NCI-H446 treated with DMSO at 0.1 percent for 48 hours (cell line): Measurements from ENCODE around the gene BTBD9.

Experiments
- DNase-seq: peaks from one replicate; lab custom pipeline; 2025; lab: John Stamatoyannopoulos, UW

Gene BTBD9

DNA sequence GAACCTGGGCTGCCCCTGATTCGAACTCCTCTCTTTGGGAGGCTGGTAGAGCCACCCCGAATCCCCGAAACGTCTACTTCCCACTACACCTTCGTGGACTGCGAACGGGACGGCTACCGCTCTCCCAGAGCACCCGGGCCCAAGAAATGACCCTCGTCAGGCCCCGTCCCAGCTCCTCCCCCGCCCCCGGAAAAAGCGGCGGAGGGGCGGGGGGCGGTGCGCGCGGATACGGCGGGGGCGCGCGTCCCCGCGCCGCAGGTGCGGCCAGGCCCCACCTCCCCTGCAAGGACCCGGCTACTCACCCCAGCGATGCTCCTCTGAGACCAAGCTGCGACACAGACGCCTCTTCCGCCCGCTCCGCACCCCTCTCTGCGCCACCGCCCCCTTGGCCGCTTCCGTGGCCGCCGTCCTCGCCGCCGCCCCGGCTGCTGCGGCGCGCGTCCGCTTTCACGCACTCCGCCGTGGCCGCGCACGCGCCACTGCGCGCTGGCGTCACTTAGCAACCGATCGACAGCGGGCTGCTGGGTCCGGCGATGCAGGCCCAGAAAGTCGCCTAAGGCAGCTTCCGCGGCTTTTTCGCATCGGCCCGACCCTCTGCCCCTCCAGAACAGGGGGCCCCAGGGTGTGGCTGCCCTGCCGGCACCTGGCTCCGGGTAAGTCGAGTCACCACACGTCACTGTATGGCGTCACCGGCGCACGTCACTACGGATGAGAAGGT, at the start of gene BTBD9:
Gene BTBD9, minus strand, starts transcription at position 432 of the 718 bp plus-strand sequence.
- DNase-seq = peak; percentile 32

DNA sequence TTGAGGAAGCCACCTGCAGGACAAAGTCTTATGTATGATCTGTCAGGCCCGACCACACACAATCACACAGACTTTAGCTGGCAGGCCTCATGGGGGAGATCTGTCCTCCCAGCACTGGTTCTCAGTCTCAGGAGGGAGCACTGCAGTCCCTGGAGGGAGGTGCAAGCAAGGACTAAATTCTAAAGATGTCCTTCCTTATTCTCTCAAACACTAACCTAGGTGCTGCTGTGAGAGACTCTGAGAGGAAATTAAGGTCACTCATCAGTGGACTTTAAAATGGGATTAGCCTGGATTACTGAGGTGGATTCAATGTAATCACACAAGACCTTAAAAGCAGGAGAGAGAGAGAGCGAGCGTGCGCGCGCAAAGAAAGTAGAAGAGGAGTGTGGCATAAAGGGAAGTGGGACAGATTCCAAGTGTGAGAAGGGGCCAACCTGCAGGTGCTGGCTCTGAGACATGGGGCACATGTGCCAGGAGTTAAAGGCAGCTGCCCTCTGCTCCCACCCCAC, 48.9 kb upstream of the BTBD9 start:
- no peak for DNase-seq

DNA sequence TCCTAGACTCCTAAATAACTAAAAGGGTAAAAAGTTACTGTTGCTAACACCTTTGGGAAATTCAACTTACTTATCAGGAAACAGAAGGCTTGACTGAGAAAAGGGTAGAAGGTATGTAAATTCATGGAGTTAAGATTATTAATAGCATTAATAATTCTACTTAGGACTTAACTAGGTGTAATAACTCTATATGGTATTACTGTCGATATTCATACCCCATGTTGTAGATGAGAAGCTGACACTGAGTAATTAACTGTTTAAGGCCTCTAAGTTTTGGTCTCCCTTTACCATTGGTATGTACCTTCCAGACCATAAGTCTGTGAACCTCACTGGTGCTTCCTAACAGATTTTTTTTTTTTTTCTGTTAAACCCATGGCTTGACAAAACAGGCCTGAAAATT, 47.8 kb upstream of the BTBD9 start:
- no peak for DNase-seq

DNA sequence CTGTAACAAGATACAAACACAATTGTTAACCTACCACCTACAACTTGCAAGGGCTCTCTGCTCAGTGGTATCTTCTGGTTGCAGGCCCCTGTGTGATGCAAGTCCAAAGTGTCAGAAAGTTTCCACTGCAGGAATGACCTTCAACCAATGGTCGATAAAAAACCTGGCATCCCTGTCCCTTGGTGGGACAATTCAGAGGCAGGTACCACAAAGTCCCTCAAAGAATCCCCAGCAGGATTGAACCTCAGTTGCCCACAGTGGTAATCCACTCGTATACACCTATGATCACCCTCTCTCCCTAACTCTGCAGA, 47.3 kb upstream of the BTBD9 start:
- DNase-seq = no peak

DNA sequence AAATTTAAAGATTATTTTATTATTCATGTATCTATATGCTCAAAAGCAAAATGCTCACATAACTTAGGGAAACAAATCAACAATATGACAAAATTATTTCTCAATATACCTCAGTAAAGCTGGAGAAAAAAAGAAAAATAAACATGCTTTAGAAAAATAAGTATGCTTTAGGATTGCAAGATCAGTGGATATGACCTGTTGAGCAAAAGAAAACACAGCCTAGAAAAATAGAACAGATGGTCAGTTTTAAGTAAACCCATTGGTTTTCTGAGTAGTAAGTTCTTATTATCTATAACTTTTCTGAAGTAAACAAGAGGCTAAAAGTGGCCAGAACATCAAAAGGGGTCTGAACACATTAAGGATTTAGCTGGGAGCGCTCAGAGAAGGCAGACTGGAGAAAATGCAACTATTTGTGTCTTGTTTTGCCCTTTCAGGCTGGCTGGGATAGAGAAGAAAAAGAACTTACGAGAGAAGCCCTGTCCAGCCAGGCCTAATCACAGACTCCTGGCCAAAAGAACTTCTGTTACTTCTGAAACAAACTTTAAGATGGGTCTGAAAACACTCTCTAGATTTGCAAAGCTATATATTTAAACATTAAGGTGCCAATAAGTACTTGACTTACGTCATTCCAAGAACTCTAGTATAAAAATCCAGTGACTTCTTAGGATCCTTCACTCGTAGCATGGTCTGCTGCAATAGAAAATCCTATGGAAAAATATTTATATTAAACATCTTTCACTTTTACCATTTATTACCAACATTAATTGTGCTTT, 46.7 kb upstream of the BTBD9 start:
- no peak for DNase-seq

DNA sequence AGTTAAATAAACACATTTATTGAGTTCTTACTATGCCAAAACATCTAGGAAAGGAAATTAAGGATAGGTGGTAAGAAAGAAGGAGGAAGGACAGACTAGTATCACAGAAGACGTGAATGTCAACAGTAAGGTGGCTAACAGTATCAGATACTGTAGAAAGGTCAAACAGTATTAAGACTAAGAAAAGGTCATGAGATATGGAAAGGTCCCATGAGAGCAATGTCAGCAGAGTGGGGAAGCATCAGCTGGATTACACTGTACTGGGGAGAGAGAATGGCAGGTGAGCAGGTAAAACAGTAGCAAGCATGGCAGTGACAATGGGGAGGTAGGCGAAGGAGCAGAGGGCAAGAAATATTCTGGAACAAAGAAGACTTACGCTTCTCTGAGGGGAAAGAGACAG, 45.2 kb upstream of the BTBD9 start:
- DNase-seq = no peak

DNA sequence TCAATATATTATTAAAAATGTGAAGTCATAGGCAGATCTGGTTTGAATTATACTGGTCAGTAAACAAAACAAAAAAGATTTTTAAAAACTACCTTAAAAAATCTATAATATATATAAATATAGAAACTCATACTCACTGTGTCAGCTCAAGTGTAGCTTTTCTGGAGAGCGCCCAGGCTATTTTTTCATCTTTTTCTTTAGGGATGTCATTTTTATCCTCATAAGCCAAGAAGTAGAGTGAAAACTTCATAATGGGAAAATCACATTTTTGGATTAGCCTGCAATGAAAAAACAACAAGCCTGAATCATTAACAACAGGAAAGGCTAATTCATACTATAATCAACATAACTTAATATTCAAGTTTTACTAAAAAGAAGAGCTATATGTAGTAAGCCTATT, 44.5 kb upstream of the BTBD9 start:
- no peak for DNase-seq

DNA sequence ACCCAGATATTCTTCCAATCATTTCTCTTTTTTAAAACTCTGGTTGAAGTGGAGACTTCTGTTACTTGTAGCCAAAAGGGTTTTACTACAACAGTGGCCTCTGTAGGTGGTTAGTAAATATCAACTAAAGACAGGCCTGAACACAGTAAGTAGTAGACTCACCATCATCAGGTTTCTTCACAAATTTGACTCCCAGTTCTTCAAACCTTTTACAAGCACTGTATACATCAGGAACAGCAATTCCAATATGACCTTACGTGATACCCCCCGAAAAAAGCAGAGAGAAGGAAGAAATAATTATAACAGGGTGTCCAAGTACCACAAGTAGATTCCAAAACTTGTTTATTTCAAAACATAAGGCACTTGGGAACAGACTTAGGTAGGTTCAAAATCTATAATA, 42.1 kb upstream of the BTBD9 start:
- no peak for DNase-seq

DNA sequence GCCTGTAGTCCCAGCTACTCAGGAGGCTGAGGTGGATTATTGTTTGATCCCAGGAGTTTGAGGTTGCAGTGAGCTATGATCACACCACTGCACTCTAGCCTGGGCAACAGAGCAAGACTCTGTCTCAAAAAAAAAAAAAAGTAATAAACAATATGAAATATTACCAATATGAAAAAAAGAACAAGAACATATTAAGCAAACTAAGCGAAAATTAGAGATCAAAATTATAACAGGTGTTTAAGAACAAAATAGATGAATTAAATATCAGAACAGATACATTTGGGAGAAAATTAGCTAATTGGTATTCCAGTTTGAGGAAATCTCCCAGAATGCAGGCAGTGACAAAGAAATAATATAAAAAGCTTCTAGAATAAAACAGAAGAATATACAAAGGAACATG, 39.9 kb upstream of the BTBD9 start:
- DNase-seq = no peak

DNA sequence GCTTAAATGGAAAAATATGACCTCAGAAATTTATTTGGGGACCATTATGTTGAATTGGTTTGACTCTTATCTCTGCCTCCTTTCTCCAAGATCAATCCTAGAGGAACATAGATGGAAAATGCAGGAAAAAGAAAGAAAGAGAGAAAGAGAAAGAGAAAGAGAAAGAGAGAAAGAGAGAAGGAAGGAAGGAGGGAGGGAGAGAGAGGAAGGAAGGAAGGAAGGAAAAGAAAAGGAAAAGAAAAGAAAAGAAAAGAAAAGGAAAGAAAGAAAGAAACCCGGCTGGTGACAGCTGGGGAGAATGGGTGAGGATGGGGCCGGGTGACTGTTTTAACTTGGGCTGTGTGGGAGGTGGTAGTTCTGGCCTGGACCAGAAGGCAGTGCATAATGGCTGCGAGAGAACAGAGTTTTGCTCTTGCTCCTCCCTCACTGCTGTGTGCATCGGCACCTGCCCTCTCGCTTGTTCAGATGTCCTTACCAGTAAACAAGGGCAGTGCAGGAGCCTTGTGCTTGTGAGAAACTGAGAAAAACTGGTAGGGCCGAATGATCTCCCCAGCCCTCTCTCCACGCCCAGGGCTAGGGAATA, 38.5 kb upstream of the BTBD9 start:
- DNase-seq = no peak

DNA sequence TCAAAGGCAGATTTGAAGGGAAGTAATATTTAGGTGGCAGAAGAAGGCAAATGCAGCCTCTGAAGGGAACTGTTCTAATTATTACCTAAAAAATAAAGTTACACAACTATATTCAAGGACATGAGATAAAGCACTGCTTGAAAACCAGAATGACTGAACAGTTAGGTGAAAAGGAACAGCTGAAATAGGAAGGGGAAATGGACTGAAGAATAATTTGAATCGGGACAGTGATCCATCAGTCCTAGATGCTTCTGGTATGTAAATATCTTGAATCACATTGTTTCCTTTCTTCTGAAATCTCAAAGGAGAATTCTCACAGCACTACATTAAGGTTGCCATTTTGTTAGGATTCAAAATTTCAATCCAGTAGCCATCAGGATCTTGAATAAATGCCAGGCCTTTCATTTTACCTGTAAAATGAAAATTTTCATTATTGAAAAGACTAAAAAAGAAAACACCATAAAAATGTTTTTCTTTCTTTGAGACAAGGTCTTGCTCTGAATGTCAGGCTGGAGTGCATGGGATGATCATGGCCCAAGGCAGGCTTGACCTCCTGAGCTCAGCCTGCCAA, 37.3 kb upstream of the BTBD9 start:
- no peak for DNase-seq

DNA sequence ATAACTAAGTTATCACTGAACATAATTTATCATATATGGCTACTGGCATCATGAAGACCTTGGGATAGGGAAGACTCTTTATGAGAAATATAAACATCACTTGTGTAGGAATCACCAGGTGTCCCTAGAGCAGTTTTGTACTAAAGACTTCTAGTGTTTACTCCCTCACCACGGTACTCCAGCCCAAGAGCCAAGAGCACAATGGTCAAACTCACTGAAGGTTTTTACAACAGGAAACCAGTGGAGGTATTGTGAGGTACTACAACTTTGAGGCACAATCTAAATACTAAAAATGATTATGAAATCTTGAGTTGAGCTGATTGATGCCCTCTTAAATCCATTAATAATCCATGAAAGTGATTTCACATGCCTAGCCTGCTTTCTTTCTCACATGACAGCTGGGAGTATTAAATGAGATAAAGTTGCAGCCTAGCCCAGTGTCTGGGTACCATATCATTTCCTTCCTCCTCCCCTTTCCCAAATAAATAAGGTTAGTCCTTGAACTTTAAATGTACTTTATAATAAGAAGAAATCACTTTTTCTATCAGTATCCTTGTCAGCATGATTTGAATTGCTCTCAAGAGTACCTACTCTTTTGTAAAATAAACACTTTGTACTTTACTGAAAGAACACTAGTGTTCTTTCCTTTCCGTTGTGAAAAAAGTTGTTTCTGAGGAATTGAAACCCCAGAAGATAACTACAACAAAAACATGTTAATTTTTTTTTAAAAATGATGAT, 36.7 kb upstream of the BTBD9 start:
- no peak for DNase-seq

DNA sequence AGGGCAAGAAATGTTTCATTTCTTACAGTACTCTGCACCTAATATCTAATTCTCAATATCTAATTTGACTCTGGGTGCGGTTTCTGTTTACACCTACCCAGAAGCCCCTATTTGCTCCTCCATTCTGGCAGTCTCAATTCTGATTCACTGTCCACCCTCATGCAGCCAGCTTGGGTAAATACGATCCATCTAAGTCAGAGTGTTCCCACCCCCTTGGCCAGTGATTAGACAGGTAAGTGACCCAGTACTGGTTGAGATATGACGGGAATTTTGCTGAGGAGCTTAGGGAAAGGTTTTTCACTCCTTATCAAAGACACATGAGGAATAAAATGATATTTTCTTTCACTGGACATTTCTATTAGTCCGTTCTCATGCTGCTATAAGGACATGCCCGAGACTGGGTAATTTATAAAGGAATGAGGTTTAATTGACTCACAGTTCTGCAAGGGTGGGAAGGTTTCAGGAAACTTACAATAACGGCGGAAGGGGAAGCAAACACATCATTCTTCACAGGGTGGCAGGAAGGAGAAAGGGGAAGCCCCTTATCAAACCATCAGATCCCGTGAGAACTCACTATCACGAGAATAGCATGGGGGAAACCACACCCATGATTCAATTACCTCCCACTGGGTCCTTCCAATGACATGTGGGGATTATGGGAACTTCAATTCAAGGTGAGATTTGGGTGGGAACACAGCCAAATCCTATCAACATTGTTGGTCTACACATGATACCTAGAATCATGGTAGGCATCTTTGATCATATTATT, 33.9 kb upstream of the BTBD9 start:
- no peak for DNase-seq

DNA sequence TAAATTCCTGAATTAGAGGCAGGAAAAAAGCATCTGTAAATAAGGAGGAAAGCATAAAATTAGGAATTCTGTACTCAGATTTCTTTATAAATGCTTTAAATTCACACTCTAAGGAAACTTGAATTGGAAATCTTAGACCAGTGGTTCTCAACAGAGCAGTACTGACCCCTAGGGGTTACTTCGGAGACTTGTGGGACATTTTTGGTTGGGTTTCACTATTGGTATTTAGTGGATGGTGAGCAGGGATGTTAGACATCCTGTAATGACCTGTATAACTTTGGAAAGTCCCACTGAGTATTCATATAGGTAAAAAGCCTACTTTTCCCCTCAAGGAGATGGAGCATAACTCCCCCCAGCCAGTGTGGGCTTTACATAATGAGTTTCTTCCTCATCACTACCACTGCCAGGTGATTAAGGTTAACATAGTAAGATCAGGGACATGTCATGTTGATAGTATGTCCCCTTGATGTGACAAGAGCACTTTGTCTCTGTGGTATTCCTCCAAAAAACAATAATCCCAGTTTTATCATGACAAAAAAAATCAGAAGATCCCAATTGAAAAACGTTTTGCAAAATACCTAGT, 32.2 kb upstream of the BTBD9 start:
- DNase-seq = peak; percentile 13

DNA sequence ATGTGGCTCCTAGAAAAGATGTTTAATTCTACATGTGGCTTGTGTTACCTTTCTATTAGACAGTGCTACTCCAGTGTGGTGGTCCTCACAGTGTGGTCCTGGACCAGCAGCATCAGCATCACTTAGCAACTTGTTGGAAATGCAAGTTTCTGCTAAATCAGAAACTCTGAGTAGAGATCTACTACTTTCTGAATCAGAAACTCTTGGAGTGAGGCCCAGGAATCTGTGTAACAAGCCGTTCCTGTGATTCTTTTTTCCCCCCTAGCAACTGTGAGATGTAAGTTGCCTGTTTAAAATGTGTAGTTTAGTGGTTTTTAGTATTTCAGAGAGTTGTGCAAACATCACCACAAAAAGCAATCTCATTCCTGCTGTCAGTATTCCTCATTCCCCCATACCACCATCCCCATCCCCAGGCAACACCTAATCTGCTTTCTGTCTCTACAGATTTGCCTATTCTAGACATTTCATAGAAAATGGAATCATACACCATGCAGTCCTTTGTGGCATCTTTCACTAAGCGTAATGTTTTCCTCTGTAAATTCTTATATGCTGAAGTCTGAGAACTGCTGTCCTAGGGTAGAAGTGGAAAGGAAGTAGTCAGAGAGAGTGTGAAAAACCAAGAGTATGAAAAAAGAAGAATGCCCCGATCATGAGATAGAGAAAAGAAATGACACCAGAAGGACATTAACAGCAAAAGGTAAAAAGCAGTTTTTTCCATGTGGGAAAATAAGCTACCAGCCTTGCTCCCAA, 18.9 kb upstream of the BTBD9 start:
- no peak for DNase-seq

DNA sequence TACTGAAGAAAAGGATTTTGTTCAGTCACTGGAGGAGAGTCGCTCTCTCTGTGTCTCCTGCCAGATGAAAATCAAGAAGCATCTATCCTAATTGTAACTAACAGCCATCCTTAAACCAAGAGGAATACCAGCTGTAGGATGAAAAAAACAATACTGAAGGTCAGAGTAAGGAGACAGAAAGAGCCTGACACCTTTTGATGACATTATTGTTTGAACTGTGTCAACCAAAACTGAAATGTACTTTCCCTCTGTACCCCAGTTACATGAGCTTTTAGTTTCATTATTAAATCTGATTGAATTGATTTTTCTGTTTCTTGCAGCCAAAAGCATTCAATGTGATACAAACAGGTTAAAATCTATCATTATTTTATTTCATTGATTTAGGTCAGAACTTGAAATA, 17.2 kb upstream of the BTBD9 start:
- DNase-seq = no peak

DNA sequence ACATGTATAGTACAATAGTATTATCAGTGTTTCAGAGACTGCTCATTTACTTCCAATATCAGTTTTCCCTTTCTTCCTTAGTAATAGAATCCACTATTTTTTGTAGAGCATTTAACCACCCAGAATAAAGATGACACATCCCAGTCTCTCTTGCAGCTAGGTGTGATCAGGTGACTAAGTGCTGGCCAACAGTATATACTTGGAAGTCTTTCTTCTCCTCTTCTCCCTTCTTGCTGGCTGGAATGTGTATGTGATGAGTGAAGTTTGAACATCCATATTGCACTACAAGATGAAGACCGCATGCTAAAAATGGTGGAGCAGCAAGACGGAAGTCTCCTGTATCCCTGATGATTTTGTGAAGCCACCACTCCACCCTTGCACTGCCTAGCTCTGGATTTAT, 14.5 kb upstream of the BTBD9 start:
- no peak for DNase-seq

DNA sequence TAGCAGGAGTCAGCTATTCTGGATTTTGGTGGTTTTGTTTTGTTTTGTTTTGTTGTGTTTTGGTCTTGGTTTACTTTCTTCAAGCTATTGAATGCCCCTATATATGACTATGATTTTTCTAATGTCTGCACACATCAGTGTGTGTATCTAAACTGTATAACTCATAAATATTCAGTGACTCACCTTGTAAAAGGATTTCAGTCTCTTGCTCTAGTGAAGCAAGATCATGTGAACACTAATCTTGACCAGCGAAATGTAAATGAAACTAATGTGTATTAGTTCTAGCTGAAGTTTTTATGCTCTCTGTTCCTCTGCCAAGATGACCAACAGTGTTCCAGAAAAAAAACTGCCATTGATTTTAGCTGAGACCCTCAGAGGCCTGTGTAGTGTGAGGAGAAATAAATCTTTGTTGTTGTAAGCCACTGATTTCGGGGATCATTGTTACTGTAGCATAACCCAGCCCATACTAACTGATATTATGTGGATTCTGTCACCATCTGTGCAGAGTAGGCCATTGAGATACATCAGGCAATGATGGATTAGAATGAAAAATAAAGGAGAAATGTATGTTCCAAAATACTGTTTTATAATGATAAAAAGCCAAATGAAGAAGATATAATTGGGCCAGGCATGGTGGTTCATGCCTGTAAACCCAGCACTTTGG, 11.5 kb upstream of the BTBD9 start:
- no peak for DNase-seq

DNA sequence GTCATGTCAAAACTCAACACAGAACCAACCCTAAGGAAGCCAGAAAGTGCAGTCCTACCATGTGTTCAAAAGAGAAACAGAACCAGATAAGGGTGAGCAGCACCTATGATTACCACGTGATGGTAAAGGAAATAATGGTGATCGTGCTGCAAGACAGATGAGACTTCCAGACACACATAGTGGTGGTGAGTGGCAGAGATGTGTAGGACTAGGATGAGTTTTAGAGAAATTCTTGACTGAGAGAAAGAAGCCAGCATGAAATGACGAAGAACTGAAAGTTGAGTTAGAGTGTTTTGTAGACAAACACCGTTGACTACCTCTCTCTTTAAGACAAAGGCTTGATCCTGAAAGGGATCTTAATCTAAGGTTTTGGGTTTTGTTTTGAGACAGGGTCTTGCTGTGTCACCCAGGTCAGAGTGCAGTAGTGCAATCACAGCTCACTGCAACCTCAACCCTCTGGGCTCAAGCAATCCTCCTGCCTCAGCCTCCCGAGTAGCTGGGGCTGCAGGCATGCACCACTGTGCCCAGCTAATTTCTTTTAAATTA, 10.6 kb upstream of the BTBD9 start:
- no peak for DNase-seq

DNA sequence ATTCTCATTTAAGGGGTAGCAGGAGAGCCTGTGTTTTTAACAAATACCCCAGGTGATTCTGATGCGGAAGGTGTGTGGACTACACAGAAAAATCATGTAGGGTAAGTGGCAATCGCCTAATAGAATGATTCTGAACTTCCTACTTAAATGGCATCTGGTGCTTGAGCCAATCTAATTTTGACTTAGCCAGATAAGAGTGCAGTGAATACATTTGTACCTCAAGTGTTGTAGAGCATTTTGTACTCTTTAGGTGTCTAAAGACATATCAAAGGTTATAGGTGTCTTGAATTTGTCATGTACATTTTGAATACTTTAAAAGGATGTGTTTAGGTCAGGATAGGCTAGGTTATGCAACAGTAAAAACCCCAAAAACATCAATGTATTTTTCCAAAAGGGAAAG, 10.0 kb upstream of the BTBD9 start:
- DNase-seq = no peak
